ENCODE results near the gene FAM180A.
"Not testable (repeated sequence)": the region's sequence is repeated elsewhere in the genome, so short reads cannot be mapped to it uniquely, and the experiment has no call there.

Gene FAM180A

GRCh38 chr7:135748770-135749169 lies at the start of gene FAM180A:
Gene FAM180A (minus strand): TSS chr7:135748813. CDS start chr7:135748580, 233 bp downstream.
- DNase-seq (ENCODE audit: low spot score), result peak; percentile 63

DNA sequence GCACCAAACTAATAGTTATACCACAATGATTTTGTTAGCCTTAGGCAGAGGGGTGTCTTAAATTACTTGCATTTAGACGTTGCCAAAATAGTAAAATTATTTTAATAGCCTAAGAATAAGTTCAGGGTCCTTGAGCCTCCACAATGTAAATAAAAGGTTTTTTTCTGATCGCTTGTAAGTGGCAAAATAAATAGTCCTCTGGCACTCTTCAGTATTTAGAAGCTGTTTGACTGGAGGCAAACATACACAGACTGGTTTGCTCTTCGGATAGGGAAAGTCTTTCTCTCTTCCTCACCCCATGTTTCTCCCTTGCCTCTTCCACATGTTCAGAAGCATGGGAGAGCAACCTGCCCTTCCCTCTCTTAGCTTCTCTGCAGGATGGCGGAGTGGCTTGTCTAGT lies 49.5 kb upstream of the FAM180A start:
- DNase-seq (ENCODE audit: low spot score), result no peak

- DNase-seq (ENCODE audit: low spot score), result no peak
Measured at GRCh38 chr7:135795846-135796570, 47.4 kb upstream of the FAM180A start.

- no peak for DNase-seq (ENCODE audit: low spot score)
Measured at GRCh38 chr7:135793841-135794240, 45.2 kb upstream of the FAM180A start.

DNA sequence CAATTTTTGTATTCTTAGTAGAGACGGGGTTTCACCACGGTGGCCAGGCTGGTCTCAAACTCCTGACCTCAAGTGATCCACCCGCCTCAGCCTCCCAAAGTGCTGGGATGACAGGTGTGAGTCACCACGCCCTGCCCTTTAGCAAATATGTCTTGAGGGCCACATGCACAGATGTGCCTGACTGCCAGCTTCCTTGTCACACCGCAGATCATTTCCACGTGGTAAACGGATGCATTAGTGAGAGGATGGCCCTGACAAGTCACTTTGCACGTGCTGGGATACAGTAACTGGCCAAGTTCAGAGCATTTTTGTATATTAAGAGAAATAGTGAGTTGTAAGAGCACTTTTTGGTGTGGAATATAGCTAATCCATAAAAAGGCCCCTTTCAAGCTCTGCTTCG lies 44.3 kb upstream of the FAM180A start:
- DNase-seq (ENCODE audit: low spot score), result no peak

DNA sequence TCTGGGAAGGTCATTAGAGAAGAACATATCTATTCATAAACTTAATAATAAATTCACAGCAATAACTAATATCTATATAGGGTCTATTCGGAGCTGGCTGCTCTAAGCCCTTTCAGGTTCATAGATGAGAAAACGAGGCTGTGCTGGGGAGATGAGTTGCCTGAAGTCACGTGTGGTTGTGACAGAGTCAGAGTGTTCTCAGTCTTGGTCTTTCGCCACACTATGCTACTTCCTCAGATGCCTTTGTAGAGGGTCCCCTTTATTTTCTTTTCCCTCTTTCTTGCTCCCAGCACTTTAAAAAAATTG lies 43.7 kb upstream of the FAM180A start:
- no peak for DNase-seq (ENCODE audit: low spot score)

DNA sequence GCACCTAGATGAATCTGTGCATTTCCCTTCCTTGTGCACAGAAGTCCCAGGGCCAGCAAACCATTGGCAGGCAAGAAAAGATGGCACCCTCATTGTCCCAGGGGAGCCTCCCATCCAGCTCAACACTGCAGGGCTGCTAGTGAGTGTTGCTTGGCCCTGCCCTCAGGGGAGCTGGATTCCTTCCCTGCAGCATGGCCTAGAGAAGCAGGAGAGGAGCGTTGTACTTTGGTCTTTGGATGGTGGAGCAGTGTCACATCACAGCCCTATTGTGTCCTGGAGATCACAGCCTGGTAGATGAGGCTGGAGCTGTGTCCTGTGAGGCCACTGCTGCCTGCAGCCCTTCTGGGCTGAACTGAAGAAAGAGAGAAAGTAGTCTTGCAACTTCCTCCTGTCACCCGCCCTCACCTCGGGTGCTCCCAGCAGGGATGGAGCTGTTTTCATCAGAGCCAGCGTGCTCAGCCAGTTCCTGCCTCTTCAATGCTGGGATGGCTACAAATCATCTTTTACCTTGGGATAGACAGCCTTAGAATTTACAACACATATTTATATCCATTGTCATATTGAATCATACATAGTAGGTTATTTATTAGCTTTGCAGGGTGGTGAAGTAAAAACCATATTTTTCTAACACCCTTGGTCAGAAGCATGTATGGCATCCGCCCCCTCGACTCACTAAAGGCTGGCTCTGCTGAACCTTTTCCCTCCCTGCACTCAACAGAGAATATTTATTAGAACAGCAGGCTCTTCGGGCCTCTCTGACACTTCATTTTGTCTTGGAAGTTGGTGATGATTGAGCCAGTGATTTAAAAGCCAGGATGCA lies 43.1 kb upstream of the FAM180A start:
- DNase-seq (ENCODE audit: low spot score), result no peak

DNA sequence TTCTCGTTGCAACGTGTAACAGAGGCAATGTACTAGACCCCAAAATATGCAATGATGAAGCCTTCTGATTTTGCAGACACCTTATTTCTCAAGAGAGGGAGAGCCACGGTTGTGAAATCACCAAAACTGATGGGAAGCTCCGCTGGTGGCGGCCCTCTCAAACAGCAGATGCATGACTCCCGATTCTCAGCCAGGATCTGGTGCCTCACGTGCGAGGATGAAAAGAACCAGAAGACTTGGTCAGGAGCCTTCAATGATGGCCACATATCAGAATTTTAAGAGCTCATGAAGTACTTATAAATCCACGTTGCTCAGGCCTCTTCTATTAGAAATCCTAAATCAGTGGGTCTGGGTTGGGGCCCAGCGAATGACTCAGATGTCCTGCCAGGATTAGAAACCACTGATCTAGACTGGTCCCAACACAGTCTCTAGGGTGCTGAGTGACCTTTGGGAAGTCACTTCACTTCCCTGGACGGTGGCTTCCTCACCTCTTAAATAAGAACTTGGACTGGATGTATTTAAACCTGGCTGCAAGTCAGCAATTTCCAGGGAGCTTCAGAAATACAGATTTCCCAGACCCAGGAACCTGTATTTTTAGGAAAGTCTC lies 41.9 kb upstream of the FAM180A start:
- DNase-seq (ENCODE audit: low spot score), result no peak

DNA sequence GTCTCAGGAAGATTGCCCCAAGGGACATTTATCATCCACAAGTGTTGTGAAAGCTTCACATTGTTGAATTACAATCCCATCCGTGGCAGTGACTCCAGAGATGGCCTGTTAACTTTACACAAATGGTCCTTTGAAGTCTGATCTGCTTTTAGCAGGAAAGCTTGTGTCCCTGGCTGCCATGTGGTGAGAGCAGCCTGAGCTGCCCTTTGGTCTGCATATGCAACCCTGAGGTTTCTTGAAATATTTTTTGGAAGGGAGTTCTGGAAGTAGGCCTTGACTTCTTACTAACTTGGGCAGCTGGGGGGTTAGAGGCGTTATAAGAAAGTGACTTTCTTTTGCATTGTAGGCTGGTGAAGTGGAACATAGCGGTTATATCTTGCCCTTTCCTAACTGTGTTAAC lies 41.3 kb upstream of the FAM180A start:
- DNase-seq (ENCODE audit: low spot score), result no peak

DNA sequence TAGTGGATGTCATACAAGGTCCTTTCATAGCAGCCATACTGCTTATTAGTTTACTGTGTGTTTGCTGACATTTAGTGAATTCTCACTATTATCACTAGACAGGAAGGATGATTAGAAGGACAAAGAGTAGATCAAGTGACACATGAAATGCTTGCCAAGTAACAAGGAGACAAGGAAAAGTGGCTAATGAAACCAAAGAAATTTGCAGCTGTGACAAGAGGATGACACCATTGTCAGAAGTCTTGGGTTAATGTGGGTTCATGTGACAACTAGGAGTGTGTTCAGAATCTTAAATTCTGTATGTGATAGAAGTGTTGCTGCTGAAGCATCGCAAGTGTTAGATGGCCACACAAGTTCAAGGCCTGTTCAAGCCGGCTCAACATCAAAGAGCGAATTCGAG lies 40.8 kb upstream of the FAM180A start:
- DNase-seq (ENCODE audit: low spot score), result no peak

- DNase-seq (ENCODE audit: low spot score), result no peak
Measured at GRCh38 chr7:135786911-135787310, 38.3 kb upstream of the FAM180A start.

DNA sequence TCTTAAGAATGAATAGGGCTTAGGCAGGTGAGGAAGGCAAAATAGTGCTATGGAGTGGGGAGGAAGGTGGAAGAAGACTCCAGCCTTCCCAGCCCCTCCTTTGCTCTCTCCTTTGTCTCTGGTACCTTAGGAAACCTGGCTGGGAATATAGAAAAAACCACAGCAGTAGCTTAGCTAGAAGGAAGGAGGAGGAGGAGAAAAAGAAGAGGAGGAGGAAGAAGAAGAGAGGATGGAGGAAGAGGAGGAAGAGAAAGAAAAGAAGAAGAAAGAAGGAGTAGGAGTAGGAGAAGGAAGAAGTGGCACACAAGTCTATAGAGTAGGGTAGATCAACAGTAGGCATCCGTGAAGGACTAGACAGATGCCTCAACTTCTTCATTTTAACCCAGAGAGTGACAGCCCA lies 36.5 kb upstream of the FAM180A start:
- DNase-seq (ENCODE audit: low spot score), result no peak

- DNase-seq (ENCODE audit: low spot score), result no peak
Measured at GRCh38 chr7:135784013-135784412, 35.4 kb upstream of the FAM180A start.

- DNase-seq (ENCODE audit: low spot score), result no peak
Measured at GRCh38 chr7:135782801-135783200, 34.2 kb upstream of the FAM180A start.

DNA sequence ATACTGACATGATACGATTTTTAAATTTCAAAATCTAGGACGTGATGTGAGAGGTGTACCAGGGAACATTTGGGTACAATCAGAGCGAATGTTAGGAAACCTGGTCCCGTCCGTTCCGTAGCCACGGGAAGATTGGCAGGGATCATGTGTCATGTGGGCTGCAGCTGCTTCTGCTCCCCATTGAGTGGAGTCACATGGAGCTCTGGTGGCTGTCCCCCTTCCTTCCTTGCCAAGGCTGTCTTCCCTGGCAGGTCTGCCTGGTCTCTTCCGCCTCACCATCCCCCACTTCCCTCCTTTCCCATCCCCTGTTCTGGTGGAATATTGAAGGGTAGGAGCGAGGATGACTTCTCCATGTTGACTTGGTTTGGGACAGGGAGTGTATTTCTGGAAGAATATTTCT lies 33.8 kb upstream of the FAM180A start:
- no peak for DNase-seq (ENCODE audit: low spot score)

DNA sequence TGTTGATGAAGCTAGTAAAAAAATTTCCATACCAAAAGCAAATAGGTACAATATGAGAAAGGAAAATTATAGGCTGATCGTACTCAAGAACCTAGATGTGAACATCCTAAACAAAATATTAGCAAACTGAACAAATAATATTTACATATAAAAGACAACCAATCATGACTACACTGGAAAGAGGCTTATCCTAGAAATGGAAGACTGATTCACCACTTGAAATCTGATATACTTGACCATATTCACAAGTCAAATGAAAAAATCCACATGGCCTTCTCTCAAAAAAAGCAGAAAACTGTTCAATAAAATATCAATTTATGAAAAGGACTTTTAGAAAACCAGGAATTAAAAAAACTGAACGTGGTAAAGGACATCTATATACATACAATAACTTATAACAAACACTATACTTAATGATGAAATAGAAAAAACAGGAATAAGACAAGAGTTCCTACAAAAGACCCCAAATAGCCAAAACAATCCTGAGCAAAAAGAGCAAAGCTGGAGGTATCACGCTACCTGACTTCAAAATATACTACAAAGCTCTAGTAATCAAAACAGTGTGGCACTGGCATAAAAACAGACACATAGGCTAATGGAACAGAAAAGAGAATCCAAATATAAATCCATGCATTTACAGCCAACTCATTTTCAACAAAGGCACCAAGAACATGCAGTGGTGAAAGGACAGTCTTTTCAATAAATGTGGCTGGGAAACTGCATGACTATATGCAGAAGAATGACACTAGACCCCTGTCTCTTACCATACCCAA lies 29.2 kb upstream of the FAM180A start:
- DNase-seq (ENCODE audit: low spot score), result no peak

GRCh38 chr7:135775915-135776314 lies 27.3 kb upstream of the FAM180A start:
- not testable (repeated sequence) for DNase-seq (ENCODE audit: low spot score)

DNA sequence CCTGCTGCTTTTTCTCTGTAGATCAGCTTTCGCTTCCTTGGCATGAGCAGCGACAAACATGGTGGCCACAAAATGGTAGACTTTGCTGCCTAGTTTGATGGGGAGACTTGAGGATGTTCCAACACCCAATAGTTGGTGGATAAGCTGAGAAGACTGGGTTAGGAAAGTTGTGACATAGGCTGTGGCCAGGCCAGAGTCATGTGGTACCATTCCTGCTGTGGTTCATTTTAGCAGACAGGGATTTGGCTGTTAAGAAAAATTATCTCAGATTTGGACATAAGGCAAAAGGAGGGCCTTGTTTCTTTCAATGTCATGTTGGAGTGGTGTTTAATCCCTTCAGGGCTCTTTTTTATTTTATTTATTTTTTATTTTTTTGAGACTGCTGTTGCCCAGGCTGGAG lies 26.6 kb upstream of the FAM180A start:
- no peak for DNase-seq (ENCODE audit: low spot score)

DNA sequence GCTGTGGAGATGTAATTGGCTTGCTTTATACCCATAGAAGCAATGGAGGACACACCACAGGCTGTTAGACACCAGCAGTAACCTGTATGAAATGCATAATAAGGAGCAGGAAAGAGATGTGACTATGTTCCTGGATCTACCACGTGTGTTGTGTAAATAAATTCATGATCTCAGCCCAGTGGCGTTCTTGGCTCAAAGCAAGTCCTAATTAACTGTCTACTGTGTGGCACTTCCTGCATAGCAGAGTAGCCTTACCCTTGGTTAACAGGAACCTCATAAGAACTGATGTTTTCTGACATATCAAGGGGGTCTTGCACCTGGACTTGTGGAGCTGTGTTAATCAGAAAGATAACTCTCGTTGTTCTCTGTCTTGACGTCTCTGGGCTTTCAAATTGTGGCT lies 25.7 kb upstream of the FAM180A start:
- peak; percentile 60 for DNase-seq (ENCODE audit: low spot score)

DNA sequence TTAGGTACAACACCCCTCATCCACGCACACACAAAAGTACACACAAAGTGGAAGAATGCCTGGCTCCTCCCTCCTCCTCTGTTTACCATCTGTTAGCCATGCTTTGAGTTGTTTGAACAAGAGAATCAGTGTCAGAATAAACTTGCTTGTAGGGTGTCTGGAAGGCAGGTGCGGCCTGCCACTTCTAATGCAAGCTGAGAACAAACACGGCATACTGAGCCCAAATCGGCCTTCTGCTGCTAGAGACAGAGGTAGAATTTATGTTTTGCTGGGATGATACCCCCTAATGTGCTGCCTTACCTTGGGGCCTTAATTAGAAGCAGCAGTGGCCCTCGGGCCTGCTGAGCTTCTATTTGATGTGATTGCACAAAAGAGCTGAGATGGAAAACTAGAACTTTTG lies 24.9 kb upstream of the FAM180A start:
- DNase-seq (ENCODE audit: low spot score), result no peak

- DNase-seq (ENCODE audit: low spot score), result no peak
Measured at GRCh38 chr7:135772639-135773222, 24.1 kb upstream of the FAM180A start.

GRCh38 chr7:135771961-135772638 lies 23.5 kb upstream of the FAM180A start:
- DNase-seq (ENCODE audit: low spot score), result peak; percentile 56
